HG03442 (cell line): ENCODE data around the gene CTLA4.

Source experiments
- ATAC-seq: cut with Tn5 transposase; IDR thresholded peaks from one replicate; pipeline ENCODE4 v1.9.1; 2021; ENCODE audit warnings: mild to moderate bottlenecking, moderate library complexity; ENCODE audit not compliant: unreplicated experiment

The CTLA4 gene

GRCh38 chr2:203867561-203868200, at the start of gene CTLA4:
TSS of gene CTLA4 (plus strand) at chr2:203867771. CDS start at chr2:203867943, 172 bp downstream.
- ATAC-seq: no peak

GRCh38 chr2:203818656-203819055, 48.9 kb upstream of the CTLA4 start:
- ATAC-seq: no peak

- ATAC-seq: no peak
These were observed 48.0 kb upstream of the CTLA4 start for GRCh38 chr2:203819434-203820133.

GRCh38 chr2:203820969-203821368, 46.6 kb upstream of the CTLA4 start:
- peak; percentile 87 for ATAC-seq

- ATAC-seq: no peak
These were observed 45.3 kb upstream of the CTLA4 start for GRCh38 chr2:203822240-203822639.

GRCh38 chr2:203823173-203823572, 44.4 kb upstream of the CTLA4 start:
- ATAC-seq: no peak

- no peak for ATAC-seq
These were observed 43.5 kb upstream of the CTLA4 start for GRCh38 chr2:203824057-203824456.

GRCh38 chr2:203824603-203825002, 43.0 kb upstream of the CTLA4 start:
- ATAC-seq: no peak

GRCh38 chr2:203826704-203827103, 40.9 kb upstream of the CTLA4 start:
- no peak for ATAC-seq

GRCh38 chr2:203830304-203831055, 37.1 kb upstream of the CTLA4 start:
- ATAC-seq: no peak

GRCh38 chr2:203835420-203835819, 32.2 kb upstream of the CTLA4 start:
- no peak for ATAC-seq

- no peak for ATAC-seq
These were observed 31.4 kb upstream of the CTLA4 start for GRCh38 chr2:203835892-203836800.

GRCh38 chr2:203840655-203841205, 26.8 kb upstream of the CTLA4 start:
- ATAC-seq: no peak

GRCh38 chr2:203841654-203842053, 25.9 kb upstream of the CTLA4 start:
- no peak for ATAC-seq

- no peak for ATAC-seq
These were observed 25.2 kb upstream of the CTLA4 start for GRCh38 chr2:203842373-203842772.

- ATAC-seq: no peak
These were observed 21.0 kb upstream of the CTLA4 start for GRCh38 chr2:203846490-203847105.

GRCh38 chr2:203849010-203849409, 18.6 kb upstream of the CTLA4 start:
- no peak for ATAC-seq

GRCh38 chr2:203852760-203853159, 14.8 kb upstream of the CTLA4 start:
- ATAC-seq: no peak

GRCh38 chr2:203853271-203853670, 14.3 kb upstream of the CTLA4 start:
- no peak for ATAC-seq

- no peak for ATAC-seq
These were observed 13.8 kb upstream of the CTLA4 start for GRCh38 chr2:203853722-203854121.
